T-helper 1 cell (primary cell): ENCODE results near the gene COQ10A.

ENCODE experiments used
- DNase-seq, 5 donors: peaks; one replicate each; pipeline ENCODE4 v3.0.0-alpha.2; 2012 to 2020
- total RNA-seq, 4 donors: gene quantifications; one replicate each; lab custom pipeline; 2026; lab: John Stamatoyannopoulos, UW

COQ10A gene
- total RNA-seq: 40.2 to 48.5 (median 43.1) reads per million in 4 donors

GRCh38 chr12:56266693-56267442 lies at the start of gene COQ10A:
TSS of gene COQ10A (plus strand) at chr12:56266942. CDS start at chr12:56267119, 177 bp downstream.
- peak; percentile 79 to 92 (median 86) for DNase-seq

- no peak for DNase-seq
Observed at GRCh38 chr12:56219840-56220239, 46.9 kb upstream of the COQ10A start.

GRCh38 chr12:56220611-56221231 lies 46.0 kb upstream of the COQ10A start:
- DNase-seq: no peak

GRCh38 chr12:56221232-56221756 lies 45.4 kb upstream of the COQ10A start:
- no peak for DNase-seq

GRCh38 chr12:56221757-56222530 lies 44.8 kb upstream of the COQ10A start, which contains the start of gene RNF41:
TSS of gene RNF41 (minus strand) at chr12:56221922. CDS start at chr12:56214047, 7,875 bp downstream.
- DNase-seq: peak; percentile 85 to 93 (median 89)

- no peak for DNase-seq
Observed at GRCh38 chr12:56222531-56222895, 44.2 kb upstream of the COQ10A start.

- DNase-seq: no peak
Observed at GRCh38 chr12:56223571-56224101, 43.1 kb upstream of the COQ10A start.

GRCh38 chr12:56224102-56224701 lies 42.5 kb upstream of the COQ10A start, which contains the start of gene NABP2:
TSS of gene NABP2 (plus strand) at chr12:56224342. CDS start at chr12:56224857, 515 bp downstream.
- DNase-seq: peak; percentile 86 to 95 (median 88)

GRCh38 chr12:56224954-56225353 lies 41.8 kb upstream of the COQ10A start:
- no peak for DNase-seq

GRCh38 chr12:56229082-56229481 lies 37.7 kb upstream of the COQ10A start:
- DNase-seq: no peak

- DNase-seq: no peak
Observed at GRCh38 chr12:56229916-56230431, 36.8 kb upstream of the COQ10A start, which contains the start of gene SLC39A5. TSS of gene SLC39A5 (plus strand) at chr12:56230051. CDS start at chr12:56231275, 1,224 bp downstream.

GRCh38 chr12:56230432-56231183 lies 36.1 kb upstream of the COQ10A start:
- no peak for DNase-seq

- no peak for DNase-seq
Observed at GRCh38 chr12:56231184-56231582, 35.6 kb upstream of the COQ10A start.

GRCh38 chr12:56234746-56235436 lies 31.9 kb upstream of the COQ10A start:
- no peak for DNase-seq

GRCh38 chr12:56236091-56236490 lies 30.7 kb upstream of the COQ10A start:
- no peak for DNase-seq

- DNase-seq: no peak
Observed at GRCh38 chr12:56236985-56237384, 29.8 kb upstream of the COQ10A start.

- no peak for DNase-seq
Observed at GRCh38 chr12:56237552-56237951, 29.2 kb upstream of the COQ10A start.

GRCh38 chr12:56241424-56242303 lies 25.1 kb upstream of the COQ10A start:
- DNase-seq: no peak

GRCh38 chr12:56242986-56243385 lies 23.8 kb upstream of the COQ10A start:
- no peak for DNase-seq
